ENCODE data around the gene NDUFS1. TPM values are rescaled to one million over a fixed set of nuclear protein-coding genes. Genes with fewer than 3 reads are reported as not detected.

Gene NDUFS1
- total and polyA plus RNA-seq, 10 of the 15 experiments (the other 5 are each of a cell fraction or from before 2014, with no cell fraction given) = 62.6 to 108 (median 90.4) TPM

GRCh38 chr2:206193671-206194357 lies 34.6 kb upstream of the NDUFS1 start (continued):
- TF ChIP-seq, protein P1, sequence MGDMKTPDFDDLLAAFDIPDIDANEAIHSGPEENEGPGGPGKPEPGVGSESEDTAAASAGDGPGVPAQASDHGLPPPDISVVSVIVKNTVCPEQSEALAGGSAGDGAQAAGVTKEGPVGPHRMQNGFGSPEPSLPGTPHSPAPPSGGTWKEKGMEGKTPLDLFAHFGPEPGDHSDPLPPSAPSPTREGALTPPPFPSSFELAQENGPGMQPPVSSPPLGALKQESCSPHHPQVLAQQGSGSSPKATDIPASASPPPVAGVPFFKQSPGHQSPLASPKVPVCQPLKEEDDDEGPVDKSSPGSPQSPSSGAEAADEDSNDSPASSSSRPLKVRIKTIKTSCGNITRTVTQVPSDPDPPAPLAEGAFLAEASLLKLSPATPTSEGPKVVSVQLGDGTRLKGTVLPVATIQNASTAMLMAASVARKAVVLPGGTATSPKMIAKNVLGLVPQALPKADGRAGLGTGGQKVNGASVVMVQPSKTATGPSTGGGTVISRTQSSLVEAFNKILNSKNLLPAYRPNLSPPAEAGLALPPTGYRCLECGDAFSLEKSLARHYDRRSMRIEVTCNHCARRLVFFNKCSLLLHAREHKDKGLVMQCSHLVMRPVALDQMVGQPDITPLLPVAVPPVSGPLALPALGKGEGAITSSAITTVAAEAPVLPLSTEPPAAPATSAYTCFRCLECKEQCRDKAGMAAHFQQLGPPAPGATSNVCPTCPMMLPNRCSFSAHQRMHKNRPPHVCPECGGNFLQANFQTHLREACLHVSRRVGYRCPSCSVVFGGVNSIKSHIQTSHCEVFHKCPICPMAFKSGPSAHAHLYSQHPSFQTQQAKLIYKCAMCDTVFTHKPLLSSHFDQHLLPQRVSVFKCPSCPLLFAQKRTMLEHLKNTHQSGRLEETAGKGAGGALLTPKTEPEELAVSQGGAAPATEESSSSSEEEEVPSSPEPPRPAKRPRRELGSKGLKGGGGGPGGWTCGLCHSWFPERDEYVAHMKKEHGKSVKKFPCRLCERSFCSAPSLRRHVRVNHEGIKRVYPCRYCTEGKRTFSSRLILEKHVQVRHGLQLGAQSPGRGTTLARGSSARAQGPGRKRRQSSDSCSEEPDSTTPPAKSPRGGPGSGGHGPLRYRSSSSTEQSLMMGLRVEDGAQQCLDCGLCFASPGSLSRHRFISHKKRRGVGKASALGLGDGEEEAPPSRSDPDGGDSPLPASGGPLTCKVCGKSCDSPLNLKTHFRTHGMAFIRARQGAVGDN (IDR thresholded peaks at IDR 0.05) = no peak
- TF ChIP-seq ZBED1 (IDR thresholded peaks at IDR 0.05; ENCODE audit: borderline replicate concordance) = no peak
- TF ChIP-seq SMAD1 (IDR thresholded peaks at IDR 0.05; ENCODE audit: low read depth, partially characterized antibody) = no peak
- no peak for TF ChIP-seq SREBF1 (IDR thresholded peaks at IDR 0.05; ENCODE audit: low read length)

GRCh38 chr2:206192157-206192556 lies 32.9 kb upstream of the NDUFS1 start:
- no peaks in the 10 kb centered on the region for H3K36me3 ChIP-seq (ENCODE audit: control insufficient read depth in 2 of 2, insufficient read depth in 2 of 2, low read length in 1 of 2)
- peaks cover 0 to 2% of the 10 kb centered on the region in 2 experiments; a peak in 1 of 4 replicates for H3K27me3 ChIP-seq (replicated peaks in 1 of 2; ENCODE audit: control insufficient read depth in 2 of 2, insufficient read depth in 2 of 2, low read length in 1 of 2)
- no peak overlapping the region for H3K27ac ChIP-seq (ENCODE audit: control insufficient read depth, insufficient read depth)
- intact Hi-C loops (cut with micrococcal nuclease; ENCODE audit: unreplicated experiment) (no loop called here), in situ Hi-C loops (cut with MboI) (no loop called here)
- BruUV-seq (replicated peaks) = no TSS peak
- H3K9ac ChIP-seq (ENCODE audit: control insufficient read depth, insufficient read depth, low read length) = no peak overlapping the region
- H3K4me3 ChIP-seq = no peak overlapping the region
- ATAC-seq = no peak
- no peak overlapping the region for H2AFZ ChIP-seq (ENCODE audit: control insufficient read depth, low read depth, low read length)
- RAD21 ChIA-PET (ENCODE audit: unreplicated experiment) = no interaction called here
- SMC1A ChIA-PET (ENCODE audit: uncharacterized antibody, unreplicated experiment) = no interaction called here
- no peak for FAIRE-seq
- H3K4me1 ChIP-seq (ENCODE audit: control insufficient read depth, insufficient read depth, low read length) = no peaks in the 10 kb centered on the region
- CTCF ChIA-PET = no interaction called here
- TF ChIP-seq PML (IDR thresholded peaks at IDR 0.05; ENCODE audit: low read length) (no peak), PAX5 (IDR thresholded peaks at IDR 0.05; ENCODE audit: borderline replicate concordance, low read depth, low read length) (no peak), MYC (IDR thresholded peaks at IDR 0.05; ENCODE audit: insufficient read depth, insufficient read length, insufficient replicate concordance, low read length, severe bottlenecking) (no peak), IRF4 (IDR thresholded peaks at IDR 0.05; ENCODE audit: low read depth, low read length) (no peak), ZSCAN29 (IDR thresholded peaks at IDR 0.05) (no peak)
- TF ChIP-seq, protein P2, sequence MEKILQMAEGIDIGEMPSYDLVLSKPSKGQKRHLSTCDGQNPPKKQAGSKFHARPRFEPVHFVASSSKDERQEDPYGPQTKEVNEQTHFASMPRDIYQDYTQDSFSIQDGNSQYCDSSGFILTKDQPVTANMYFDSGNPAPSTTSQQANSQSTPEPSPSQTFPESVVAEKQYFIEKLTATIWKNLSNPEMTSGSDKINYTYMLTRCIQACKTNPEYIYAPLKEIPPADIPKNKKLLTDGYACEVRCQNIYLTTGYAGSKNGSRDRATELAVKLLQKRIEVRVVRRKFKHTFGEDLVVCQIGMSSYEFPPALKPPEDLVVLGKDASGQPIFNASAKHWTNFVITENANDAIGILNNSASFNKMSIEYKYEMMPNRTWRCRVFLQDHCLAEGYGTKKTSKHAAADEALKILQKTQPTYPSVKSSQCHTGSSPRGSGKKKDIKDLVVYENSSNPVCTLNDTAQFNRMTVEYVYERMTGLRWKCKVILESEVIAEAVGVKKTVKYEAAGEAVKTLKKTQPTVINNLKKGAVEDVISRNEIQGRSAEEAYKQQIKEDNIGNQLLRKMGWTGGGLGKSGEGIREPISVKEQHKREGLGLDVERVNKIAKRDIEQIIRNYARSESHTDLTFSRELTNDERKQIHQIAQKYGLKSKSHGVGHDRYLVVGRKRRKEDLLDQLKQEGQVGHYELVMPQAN (conservative IDR thresholded peaks at IDR 0.05) = no peak
- TF ChIP-seq, protein P3, sequence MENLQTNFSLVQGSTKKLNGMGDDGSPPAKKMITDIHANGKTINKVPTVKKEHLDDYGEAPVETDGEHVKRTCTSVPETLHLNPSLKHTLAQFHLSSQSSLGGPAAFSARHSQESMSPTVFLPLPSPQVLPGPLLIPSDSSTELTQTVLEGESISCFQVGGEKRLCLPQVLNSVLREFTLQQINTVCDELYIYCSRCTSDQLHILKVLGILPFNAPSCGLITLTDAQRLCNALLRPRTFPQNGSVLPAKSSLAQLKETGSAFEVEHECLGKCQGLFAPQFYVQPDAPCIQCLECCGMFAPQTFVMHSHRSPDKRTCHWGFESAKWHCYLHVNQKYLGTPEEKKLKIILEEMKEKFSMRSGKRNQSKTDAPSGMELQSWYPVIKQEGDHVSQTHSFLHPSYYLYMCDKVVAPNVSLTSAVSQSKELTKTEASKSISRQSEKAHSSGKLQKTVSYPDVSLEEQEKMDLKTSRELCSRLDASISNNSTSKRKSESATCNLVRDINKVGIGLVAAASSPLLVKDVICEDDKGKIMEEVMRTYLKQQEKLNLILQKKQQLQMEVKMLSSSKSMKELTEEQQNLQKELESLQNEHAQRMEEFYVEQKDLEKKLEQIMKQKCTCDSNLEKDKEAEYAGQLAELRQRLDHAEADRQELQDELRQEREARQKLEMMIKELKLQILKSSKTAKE (IDR thresholded peaks at IDR 0.05; ENCODE audit: low read depth, poor library complexity, severe bottlenecking) = no peak
- POLR2A ChIA-PET = interaction anchor here (0.7 kb wide), 1 partner anchor 410 kb away, joined by 5 read pairs; no protein-coding TSS in a partner anchor
- 44% methylated on average over 3 of the region's 3 CpGs for WGBS (ENCODE audit: insufficient coverage, insufficient replicate concordance, low lambda C conversion rate, missing lambda C conversion rate)
- H4K20me1 ChIP-seq (ENCODE audit: control insufficient read depth, insufficient read depth) = no peaks in the 10 kb centered on the region
- no peak overlapping the region for H3K4me2 ChIP-seq (ENCODE audit: control insufficient read depth, insufficient read depth)
- DNase-seq (ENCODE audit: low read depth, low spot score) = no peak
- no peaks in the 10 kb centered on the region for H3K79me2 ChIP-seq (ENCODE audit: control insufficient read depth, insufficient read depth, low read length)
- H3K9me3 ChIP-seq (replicated peaks; ENCODE audit: control insufficient read depth, insufficient read depth, low read length) = no peaks in the 10 kb centered on the region

Measured in GM12878 (cell line).